Endothelial cell of umbilical vein (primary cell): Measurements from ENCODE around the gene ADAMTSL5.

Source experiments
- CTCF ChIP-seq, 2 donors: IDR thresholded peaks; 1 replicate in 1 of 2; 2 replicates in 1 of 2; pipeline ENCODE4 v1.5.1; 2011; ENCODE audit warnings: low read length in 2 of 2, mild to moderate bottlenecking in 2 of 2, moderate library complexity in 2 of 2, control low read depth in 1 of 2, inconsistent platforms in 1 of 2, low read depth in 1 of 2; ENCODE audit not compliant: insufficient read depth in 1 of 2; ENCODE audit errors: extremely low read depth in 1 of 2
- MYC ChIP-seq: IDR thresholded peaks from one replicate; pipeline ENCODE4 v1.6.1; 2011; ENCODE audit warnings: mild to moderate bottlenecking, low read depth, low read length
- POLR2A ChIP-seq: IDR thresholded peaks from 2 replicates; pipeline ENCODE4 v1.6.1; 2012; ENCODE audit warnings: low read depth, mild to moderate bottlenecking, control low read depth, low read length
- POLR2AphosphoS5 ChIP-seq: IDR thresholded peaks from 2 replicates; pipeline ENCODE4 v1.6.1; 2012; ENCODE audit warnings: low read depth, mild to moderate bottlenecking, control low read depth, low read length, moderate library complexity; ENCODE audit not compliant: insufficient read depth

GRCh38 chr19:1520203-1520780 lies 7.5 kb upstream of the ADAMTSL5 start:
- no peak for TF ChIP-seq CTCF (IDR thresholded peaks at IDR 0.05; ENCODE audit: extremely low read depth in 1 of 2, insufficient read depth in 1 of 2, low read depth in 1 of 2, low read length in 2 of 2)
- no peak for TF ChIP-seq POLR2AphosphoS5
- TF ChIP-seq POLR2A: no peak
- TF ChIP-seq MYC: no peak
